ENCODE measurements around the gene SMPDL3A. TPM values are rescaled to one million over a fixed set of nuclear protein-coding genes. Genes with fewer than 3 reads are reported as not detected.

SMPDL3A gene
- total and polyA plus RNA-seq, 2 of the 13 experiments (the other 11 are each of a cell fraction or from before 2014, with no cell fraction given), result 7.8 to 17.3 TPM

GRCh38 chr6:122788663-122789181 lies 336 bp upstream of the SMPDL3A start (continued):
- TF ChIP-seq PTBP1 (IDR thresholded peaks at IDR 0.05; ENCODE audit: low read depth, low read length, poor library complexity, severe bottlenecking) (no peak), ARID3A (IDR thresholded peaks at IDR 0.05; ENCODE audit: low read depth, low read length) (no peak), SMAD9 (CRISPR knock-in tag; IDR thresholded peaks at IDR 0.05) (0 out of 2 replicates have a peak, but pooled peaks have one; percentile 0), POLR2A (IDR thresholded peaks at IDR 0.05; ENCODE audit: insufficient read depth in 1 of 2, low read depth in 2 of 2, low read length in 2 of 2) (no peak), ZNF3 (CRISPR knock-in tag; IDR thresholded peaks at IDR 0.05) (0 out of 2 replicates have a peak, but pooled peaks have one; percentile 66), SAP130 (CRISPR knock-in tag; IDR thresholded peaks at IDR 0.05; ENCODE audit: low read depth) (no peak), ZNF33B (CRISPR knock-in tag; IDR thresholded peaks at IDR 0.05) (no peak), ZNF44 (CRISPR knock-in tag; IDR thresholded peaks at IDR 0.05) (0 out of 2 replicates have a peak, but pooled peaks have one; percentile 10), PHF21A (CRISPR knock-in tag; IDR thresholded peaks at IDR 0.05) (peak; percentile 10; the same call in 1 of the 2 replicates), MTF2 (CRISPR knock-in tag; IDR thresholded peaks at IDR 0.05; ENCODE audit: borderline replicate concordance) (no peak), TIGD3 (CRISPR knock-in tag; IDR thresholded peaks at IDR 0.05; ENCODE audit: borderline replicate concordance) (no peak), RBAK (CRISPR knock-in tag; IDR thresholded peaks at IDR 0.05) (no peak), ZBTB4 (CRISPR knock-in tag; IDR thresholded peaks at IDR 0.05; ENCODE audit: borderline replicate concordance) (no peak), GABPA (IDR thresholded peaks at IDR 0.05; ENCODE audit: low read depth, low read length) (no peak), GABPA (CRISPR knock-in tag; IDR thresholded peaks at IDR 0.05; ENCODE audit: low read depth) (0 out of 2 replicates have a peak, but pooled peaks have one; percentile 13), NR2F6 (IDR thresholded peaks at IDR 0.05) (peak; percentile 70), NR2F6 (CRISPR knock-in tag; IDR thresholded peaks at IDR 0.05) (no peak), ZBED4 (CRISPR knock-in tag; IDR thresholded peaks at IDR 0.05; ENCODE audit: borderline replicate concordance) (0 out of 2 replicates have a peak, but pooled peaks have one; percentile 0), BRCA1 (CRISPR knock-in tag; IDR thresholded peaks at IDR 0.05) (no peak)
